ENCODE results near the gene RPS27.

Gene RPS27

DNA sequence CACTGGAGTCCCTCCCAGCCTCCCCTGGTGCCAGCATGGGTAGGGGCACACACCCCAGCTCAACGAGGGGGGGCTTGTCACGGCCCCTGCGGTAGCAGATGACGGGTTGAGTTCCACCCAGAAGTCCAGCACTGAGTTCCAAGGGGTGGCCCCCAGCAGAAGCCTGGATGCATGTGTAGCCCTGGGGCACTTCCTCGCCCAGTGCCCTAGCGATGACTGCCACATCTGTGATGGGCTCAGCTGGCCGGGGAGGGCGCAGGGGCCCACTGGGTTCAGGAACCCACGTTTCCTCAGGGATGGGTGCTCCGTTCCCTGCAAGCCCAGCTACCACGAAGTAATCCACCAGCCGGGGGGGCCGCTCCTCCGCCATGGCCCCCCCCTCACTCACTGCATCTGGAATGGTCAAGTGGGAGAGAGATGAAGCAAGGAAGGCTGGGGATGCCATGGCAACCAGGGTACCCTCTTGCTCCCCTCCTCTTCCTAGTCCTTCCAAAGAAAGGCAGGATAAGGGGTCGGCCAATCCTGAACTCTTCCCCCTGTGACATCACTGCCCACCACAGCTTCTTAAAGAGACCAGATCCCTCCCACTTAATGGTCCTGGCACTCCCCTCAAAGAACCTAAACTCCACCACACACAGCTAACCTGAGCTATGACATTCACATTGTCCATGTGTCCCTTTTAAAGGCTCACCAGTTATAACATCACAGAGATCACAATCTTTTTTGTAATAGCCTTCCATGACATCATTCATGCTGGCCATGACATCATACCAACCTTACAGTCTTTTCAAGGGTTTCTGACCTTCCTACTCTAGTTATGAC is 46.3 kb upstream of the RPS27 start:
- 0 out of 2 replicates have a peak, but pooled peaks have one; percentile 22 for TF ChIP-seq CREB1 (IDR thresholded peaks at IDR 0.05; ENCODE audit: low read depth)
- TF ChIP-seq, protein P1, sequence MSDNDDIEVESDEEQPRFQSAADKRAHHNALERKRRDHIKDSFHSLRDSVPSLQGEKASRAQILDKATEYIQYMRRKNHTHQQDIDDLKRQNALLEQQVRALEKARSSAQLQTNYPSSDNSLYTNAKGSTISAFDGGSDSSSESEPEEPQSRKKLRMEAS (IDR thresholded peaks at IDR 0.05): no peak

- no peak for TF ChIP-seq ZBTB7A (IDR thresholded peaks at IDR 0.05; ENCODE audit: low read depth)
- TF ChIP-seq, protein P1 (IDR thresholded peaks at IDR 0.05): no peak
- TF ChIP-seq, protein P2, sequence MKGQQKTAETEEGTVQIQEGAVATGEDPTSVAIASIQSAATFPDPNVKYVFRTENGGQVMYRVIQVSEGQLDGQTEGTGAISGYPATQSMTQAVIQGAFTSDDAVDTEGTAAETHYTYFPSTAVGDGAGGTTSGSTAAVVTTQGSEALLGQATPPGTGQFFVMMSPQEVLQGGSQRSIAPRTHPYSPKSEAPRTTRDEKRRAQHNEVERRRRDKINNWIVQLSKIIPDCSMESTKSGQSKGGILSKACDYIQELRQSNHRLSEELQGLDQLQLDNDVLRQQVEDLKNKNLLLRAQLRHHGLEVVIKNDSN (IDR thresholded peaks at IDR 0.05): no peak
- no peak for TF ChIP-seq NFIC (IDR thresholded peaks at IDR 0.05)
- no peak for TF ChIP-seq REST (IDR thresholded peaks at IDR 0.05; ENCODE audit: low read depth)
- no peak for TF ChIP-seq TAF1 (IDR thresholded peaks at IDR 0.05; ENCODE audit: low read depth)
- no peak for TF ChIP-seq CREB1 (IDR thresholded peaks at IDR 0.05; ENCODE audit: low read depth)
- TF ChIP-seq FOXM1 (IDR thresholded peaks at IDR 0.05; ENCODE audit: borderline replicate concordance, low read depth): no peak
- no peak for TF ChIP-seq TEAD4 (IDR thresholded peaks at IDR 0.05)
- TF ChIP-seq RAD21 (IDR thresholded peaks at IDR 0.05; ENCODE audit: low read depth): no peak
- no peak for TF ChIP-seq TCF12 (IDR thresholded peaks at IDR 0.05; ENCODE audit: low read depth)
- TF ChIP-seq CEBPB (IDR thresholded peaks at IDR 0.05): no peak
- no peak for TF ChIP-seq EGR1 (IDR thresholded peaks at IDR 0.05)
- no peak for TF ChIP-seq EP300 (IDR thresholded peaks at IDR 0.05; ENCODE audit: borderline replicate concordance)
- no peak for TF ChIP-seq YY1 (IDR thresholded peaks at IDR 0.05; ENCODE audit: low read depth)
Measured at GRCh38 chr1:153944827-153945117, 45.8 kb upstream of the RPS27 start.

DNA sequence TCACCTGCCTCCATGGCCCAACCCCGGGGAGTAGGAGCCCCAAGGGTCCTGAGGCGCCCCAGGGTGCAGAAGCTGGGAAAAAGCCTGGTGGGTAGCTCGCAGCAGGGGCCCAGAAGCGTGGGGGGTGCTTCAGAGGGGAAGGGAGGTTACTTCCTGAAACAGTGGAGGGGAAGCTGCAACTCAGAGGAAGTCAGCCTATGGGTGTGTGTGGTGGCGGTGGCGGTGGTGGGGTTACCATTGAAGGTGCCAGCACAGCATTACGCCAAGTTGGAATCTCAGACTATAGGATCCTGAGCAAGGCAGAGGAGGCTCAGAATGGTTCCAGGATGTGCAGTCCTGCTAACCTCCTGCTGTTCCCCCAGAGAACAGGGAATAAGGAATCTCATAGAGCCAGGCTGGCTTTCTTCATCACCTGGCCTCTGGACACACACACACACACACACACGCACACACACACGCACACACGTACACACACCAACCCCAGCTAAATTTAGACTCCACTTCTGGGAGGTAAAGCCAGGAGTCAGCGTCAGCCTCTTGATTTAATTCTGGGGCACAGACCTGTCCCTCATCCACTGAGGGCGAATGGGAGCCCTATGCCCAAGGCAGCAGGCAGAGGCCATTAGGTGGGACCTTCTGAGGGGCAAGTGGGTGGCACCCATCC is 45.3 kb upstream of the RPS27 start:
- TF ChIP-seq RAD21 (IDR thresholded peaks at IDR 0.05; ENCODE audit: low read depth): no peak
- TF ChIP-seq CREB1 (IDR thresholded peaks at IDR 0.05; ENCODE audit: low read depth): no peak

GRCh38 chr1:153945795-153946621 is 44.6 kb upstream of the RPS27 start:
- peak; percentile 55 for TF ChIP-seq TAF1 (IDR thresholded peaks at IDR 0.05; ENCODE audit: low read depth)
- TF ChIP-seq, protein P2 (IDR thresholded peaks at IDR 0.05): peak; percentile 87
- TF ChIP-seq FOXM1 (IDR thresholded peaks at IDR 0.05; ENCODE audit: borderline replicate concordance, low read depth): no peak
- TF ChIP-seq YY1 (IDR thresholded peaks at IDR 0.05; ENCODE audit: low read depth): peak; percentile 16
- TF ChIP-seq ZBTB7A (IDR thresholded peaks at IDR 0.05; ENCODE audit: low read depth): peak; percentile 48; the same call in 1 of the 2 replicates
- 0 out of 2 replicates have a peak, but pooled peaks have one; percentile 6 for TF ChIP-seq NFIC (IDR thresholded peaks at IDR 0.05)
- TF ChIP-seq, protein P1 (IDR thresholded peaks at IDR 0.05): peak; percentile 78
- TF ChIP-seq CREB1 (IDR thresholded peaks at IDR 0.05; ENCODE audit: low read depth): no peak

- TF ChIP-seq EP300 (IDR thresholded peaks at IDR 0.05; ENCODE audit: borderline replicate concordance): no peak
- TF ChIP-seq CREB1 (IDR thresholded peaks at IDR 0.05; ENCODE audit: low read depth): no peak
- TF ChIP-seq RAD21 (IDR thresholded peaks at IDR 0.05; ENCODE audit: low read depth): peak; percentile 51
- TF ChIP-seq, protein P2 (IDR thresholded peaks at IDR 0.05): no peak
- TF ChIP-seq, protein P1 (IDR thresholded peaks at IDR 0.05): peak; percentile 30; the same call in 1 of the 2 replicates
- TF ChIP-seq YY1 (IDR thresholded peaks at IDR 0.05; ENCODE audit: low read depth): 0 out of 2 replicates have a peak, but pooled peaks have one; percentile 25
- no peak for TF ChIP-seq NFIC (IDR thresholded peaks at IDR 0.05)
- TF ChIP-seq CEBPB (IDR thresholded peaks at IDR 0.05): no peak
- TF ChIP-seq FOXM1 (IDR thresholded peaks at IDR 0.05; ENCODE audit: borderline replicate concordance, low read depth): no peak
- TF ChIP-seq TCF12 (IDR thresholded peaks at IDR 0.05; ENCODE audit: low read depth): 0 out of 2 replicates have a peak, but pooled peaks have one; percentile 9
- peak; percentile 66; the same call in 1 of the 2 replicates for TF ChIP-seq TAF1 (IDR thresholded peaks at IDR 0.05; ENCODE audit: low read depth)
- TF ChIP-seq EGR1 (IDR thresholded peaks at IDR 0.05): no peak
- TF ChIP-seq ZBTB7A (IDR thresholded peaks at IDR 0.05; ENCODE audit: low read depth): no peak
- no peak for TF ChIP-seq TEAD4 (IDR thresholded peaks at IDR 0.05)
- TF ChIP-seq REST (IDR thresholded peaks at IDR 0.05; ENCODE audit: low read depth): no peak
Measured at GRCh38 chr1:153946622-153947241, 43.8 kb upstream of the RPS27 start, which contains the start of gene DENND4B. Gene DENND4B, minus strand, starts transcription at chr1:153946718. Its CDS starts 2,344 bp downstream, at chr1:153944374.

Measured in Ishikawa (cell line).